Kidney (tissue), 14 donors: ENCODE measurements around the gene CCR9. TPM values are rescaled to one million over a fixed set of nuclear protein-coding genes. Genes with fewer than 3 reads are reported as not detected.

Source experiments
- DNase-seq, 5 donors: peaks; one replicate each; pipeline ENCODE4 v3.0.0-alpha.2; 2013 to 2020
- FAIRE-seq: peaks from 2 replicates; lab custom pipeline; 2012; peaks lifted over from hg19 to GRCh38; lab: Jason Lieb, UNC
- H3K27ac ChIP-seq, 2 donors: one replicate each; pipeline ENCODE4 v1.7.0; 2013; ENCODE audit warnings: low read depth in 2 of 2, low read length in 2 of 2, inconsistent platforms in 1 of 2
- H3K27me3 ChIP-seq: one replicate; pipeline ENCODE4 v1.7.1; 2013; ENCODE audit warnings: low read length, inconsistent platforms; ENCODE audit not compliant: control insufficient read depth, insufficient read depth
- H3K36me3 ChIP-seq, 3 donors: one replicate each; pipeline versions ENCODE4 v1.7.0 to v1.7.1; 2013; ENCODE audit warnings: low read length in 3 of 3, control low read depth in 1 of 3, inconsistent platforms in 1 of 3; ENCODE audit not compliant: insufficient read depth in 3 of 3, control insufficient read depth in 2 of 3
- H3K4me1 ChIP-seq, 3 donors: one replicate each; pipeline versions ENCODE4 v1.7.0 to v1.7.1; 2013; ENCODE audit warnings: low read length in 3 of 3, inconsistent platforms in 1 of 3, low read depth in 1 of 3; ENCODE audit not compliant: control insufficient read depth in 2 of 3, insufficient read depth in 2 of 3
- H3K4me3 ChIP-seq, 3 donors: one replicate each; pipeline versions ENCODE4 v1.7.0 to v1.8.1; 2013; ENCODE audit warnings: low read length in 3 of 3, control low read depth in 1 of 3, inconsistent platforms in 1 of 3
- H3K9ac ChIP-seq, 3 donors: one replicate each; pipeline versions ENCODE4 v1.7.0 to v1.7.1; 2013; ENCODE audit warnings: low read length in 3 of 3, control low read depth in 1 of 3, inconsistent platforms in 1 of 3
- H3K9me3 ChIP-seq, 3 donors: one replicate each; pipeline versions ENCODE4 v1.7.0 to v1.7.1; 2013; ENCODE audit warnings: low read length in 3 of 3, control low read depth in 1 of 3, inconsistent platforms in 1 of 3; ENCODE audit not compliant: control insufficient read depth in 2 of 3, insufficient read depth in 1 of 3
- CTCF ChIP-seq: IDR thresholded peaks from 3 replicates; pipeline ENCODE4 v1.5.1; 2012; ENCODE audit warnings: mild to moderate bottlenecking, moderate library complexity, borderline replicate concordance; ENCODE audit not compliant: insufficient read depth; ENCODE audit errors: extremely low read depth
- intact Hi-C: fragments of 100-400 bp; cut with DNase I; formaldehyde crosslinking; loops from one replicate; pipeline ENCODE4 v1.11.1; 2022
- polyA plus RNA-seq: library from polyadenylated mRNA; stranded (reverse); fragments of 350-450 nt; fragmentation: Illumina TruSeq; extraction: RNeasy Lipid Tissue Mini Kit (QIAGEN cat#74804); gene quantifications from one replicate; pipeline ENCODE4 v1.2.3, GENCODE V29; 2014; ENCODE audit warnings: low read depth, low replicate concordance; ENCODE audit not compliant: insufficient read depth
- total RNA-seq: library from RNA; stranded (reverse); fragmentation: NEBNext Ultra II Directional; extraction: Animal tissue kit (Norgen Biotek cat#: 25700); gene quantifications from one replicate; pipeline ENCODE4 v1.2.1, GENCODE V29; 2021
- donor health status: control.
- donor health status: control.
- donor health status: control.
- donor health status: control.
- donor health status: control.
- donor health status: DM: yes; HTN: yes; CAD: no.
- donor health status: Normal renal cell carcinoma (clear cell type).

Gene CCR9
- total and polyA plus RNA-seq, 2 donors from 2014 or later = 0.22 to 0.43 TPM

DNA sequence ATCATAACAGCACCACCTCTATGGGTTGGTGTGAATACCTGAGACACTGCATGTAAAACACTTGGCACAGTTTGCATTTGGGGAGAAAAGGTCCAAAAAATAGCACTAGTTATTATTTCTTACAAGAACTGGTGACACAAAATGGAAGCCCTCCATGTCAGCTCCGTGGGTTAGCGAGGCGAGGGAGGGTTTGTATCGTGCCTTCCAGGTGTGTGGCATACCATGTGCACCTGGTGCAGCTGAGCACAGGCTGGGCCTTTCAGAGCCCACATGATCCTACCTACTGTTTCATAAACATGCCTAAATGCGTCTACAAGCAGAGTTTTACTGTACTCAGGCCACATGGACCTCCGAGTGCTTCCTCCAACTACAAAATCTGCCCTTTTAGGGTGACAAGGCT lies 62.5 kb downstream of the CCR9 start:
- no peak overlapping the region for H3K27ac ChIP-seq
- TF ChIP-seq CTCF = no peak
- intact Hi-C loops = loop anchor here (10.0 kb wide), 1 partner anchor 426 kb away; the partner anchor contains the start of gene CCR5

DNA sequence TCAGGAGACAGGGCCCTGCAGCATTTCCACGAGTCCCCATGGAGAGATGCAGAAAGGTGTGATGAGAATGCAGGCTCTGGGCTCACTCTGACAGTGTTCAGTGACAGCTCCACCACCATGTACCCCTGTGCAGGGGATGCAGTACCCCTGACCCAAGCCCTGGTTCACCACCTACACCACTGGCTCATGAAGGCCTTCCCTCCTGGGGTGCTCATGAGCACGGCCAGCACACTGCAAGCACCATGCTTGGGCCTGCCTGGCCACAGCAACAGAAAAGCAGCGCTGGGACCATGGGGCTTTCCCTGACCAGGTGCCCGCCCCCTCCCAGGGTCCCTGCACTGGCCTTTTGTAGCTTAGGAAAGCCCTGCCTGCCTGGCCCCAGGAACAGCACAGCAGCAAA lies 63.1 kb downstream of the CCR9 start:
- Histone ChIP-seq H3K36me3 (peaks cover 14 to 57% (median 31%) of the 10 kb centered on the region in 3 donors), H3K4me1 (peaks cover 0 to 10% (median 5%) of the 10 kb centered on the region in 3 donors), H3K27ac (no peak overlapping the region), H3K27me3 (no peaks in the 10 kb centered on the region), H3K4me3 (no peak overlapping the region), H3K9me3 (no peaks in the 10 kb centered on the region), H3K9ac (no peak overlapping the region)
- DNase-seq (no peak), FAIRE-seq (no peak)
- intact Hi-C loops = loop anchor here (10.0 kb wide), 1 partner anchor 425 kb away; the partner anchor contains the start of gene CCR5
- no peak for TF ChIP-seq CTCF

More for the DNA sequence above, 62.5 kb downstream of the CCR9 start:
- no peak overlapping the region for H3K9ac ChIP-seq
- H3K27me3 ChIP-seq = no peaks in the 10 kb centered on the region
- peaks cover 11 to 54% (median 30%) of the 10 kb centered on the region in 3 donors for H3K36me3 ChIP-seq
- no peak for FAIRE-seq
- peaks cover 0 to 10% (median 3%) of the 10 kb centered on the region in 3 donors for H3K4me1 ChIP-seq
- no peak for DNase-seq
- H3K9me3 ChIP-seq = no peaks in the 10 kb centered on the region
- no peak overlapping the region for H3K4me3 ChIP-seq

DNA sequence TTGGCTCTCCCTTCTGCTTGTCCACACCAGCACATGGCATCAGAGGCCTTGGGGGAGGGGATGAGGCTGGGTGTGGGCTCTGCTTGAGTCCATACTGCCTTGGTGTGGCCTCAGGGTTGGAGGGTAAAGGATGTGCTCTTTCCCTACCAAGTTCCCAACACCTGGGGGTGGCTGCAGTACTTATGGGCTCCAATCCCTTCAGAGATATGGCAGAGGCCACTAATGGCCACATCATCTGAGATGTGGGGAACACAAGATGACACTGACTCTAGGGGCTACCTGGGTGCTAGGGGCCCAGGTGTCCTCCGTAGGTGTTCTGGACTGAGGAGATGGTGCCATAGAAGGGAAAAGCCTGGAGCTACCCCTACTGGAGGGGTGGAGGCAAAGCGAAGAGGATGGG lies 63.8 kb downstream of the CCR9 start:
- no peak for FAIRE-seq
- H3K36me3 ChIP-seq = peaks cover 14 to 64% (median 37%) of the 10 kb centered on the region in 3 donors
- TF ChIP-seq CTCF = no peak
- no peak overlapping the region for H3K4me3 ChIP-seq
- no peaks in the 10 kb centered on the region for H3K27me3 ChIP-seq
- no peak overlapping the region for H3K27ac ChIP-seq
- intact Hi-C loops = no loop called here
- DNase-seq = no peak
- no peak overlapping the region for H3K9ac ChIP-seq
- H3K4me1 ChIP-seq = peaks cover 0 to 10% (median 5%) of the 10 kb centered on the region in 3 donors
- no peaks in the 10 kb centered on the region for H3K9me3 ChIP-seq
